Activated T-cell treated with anti-CD3 and anti-CD28 coated beads, Interleukin-2, amount 50 U/mL, for 48 hours (primary cell): ENCODE results near the gene NCBP3.
"Not testable (repeated sequence)": the region's sequence is repeated elsewhere in the genome, so short reads cannot be mapped to it uniquely, and the experiment has no call there.

Experiments
- DNase-seq, 2 experiments: peaks; one replicate each; pipeline ENCODE4 v3.0.0-alpha.2; 2020

NCBP3 gene

GRCh38 chr17:3880983-3881382 is 34.9 kb upstream of the NCBP3 start:
- no peak for DNase-seq

DNA sequence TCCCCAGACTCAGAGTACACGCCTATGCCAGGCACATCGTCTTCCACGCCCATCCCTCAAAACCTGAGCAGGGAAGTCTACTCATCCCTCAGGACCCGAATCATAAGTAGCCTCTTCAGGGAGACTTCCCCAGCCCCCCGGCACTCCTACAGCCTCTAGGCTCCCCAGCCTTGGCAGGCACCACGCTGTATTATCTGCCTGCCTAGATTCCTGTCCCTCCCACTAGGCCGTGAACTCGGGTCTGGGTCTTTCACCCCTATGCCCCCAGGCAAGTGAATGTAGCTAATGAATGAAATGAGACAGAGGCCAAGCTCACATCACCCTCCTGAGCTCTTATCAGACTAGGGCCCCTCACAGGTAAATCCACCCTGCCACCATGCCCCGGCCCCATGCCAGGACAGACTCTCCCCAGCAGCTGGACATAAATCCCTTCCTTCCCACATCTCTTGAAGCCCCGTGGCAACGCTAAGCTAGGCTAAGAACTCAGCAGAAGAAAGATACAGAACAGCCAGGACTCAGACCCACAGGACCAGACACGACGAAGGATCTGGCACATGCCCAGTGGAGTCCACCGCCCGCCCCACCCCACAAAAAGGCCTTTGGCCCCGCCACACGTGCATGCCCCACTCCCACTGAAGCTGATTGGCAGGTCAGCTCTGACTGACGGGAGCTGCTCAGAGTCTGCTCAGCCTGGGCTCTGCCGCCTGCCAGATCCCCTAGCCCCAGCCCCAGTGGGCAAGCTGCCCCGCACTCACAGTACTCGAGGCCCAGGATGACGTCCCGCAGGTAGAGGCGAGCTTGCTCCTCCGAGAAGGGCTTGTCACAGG is 33.8 kb upstream of the NCBP3 start:
- no peak for DNase-seq

- DNase-seq = no peak
Measured at GRCh38 chr17:3879186-3879585, 33.1 kb upstream of the NCBP3 start.

GRCh38 chr17:3877220-3877619 is 31.2 kb upstream of the NCBP3 start:
- no peak for DNase-seq

GRCh38 chr17:3875317-3875716 is 29.3 kb upstream of the NCBP3 start:
- no peak for DNase-seq

DNA sequence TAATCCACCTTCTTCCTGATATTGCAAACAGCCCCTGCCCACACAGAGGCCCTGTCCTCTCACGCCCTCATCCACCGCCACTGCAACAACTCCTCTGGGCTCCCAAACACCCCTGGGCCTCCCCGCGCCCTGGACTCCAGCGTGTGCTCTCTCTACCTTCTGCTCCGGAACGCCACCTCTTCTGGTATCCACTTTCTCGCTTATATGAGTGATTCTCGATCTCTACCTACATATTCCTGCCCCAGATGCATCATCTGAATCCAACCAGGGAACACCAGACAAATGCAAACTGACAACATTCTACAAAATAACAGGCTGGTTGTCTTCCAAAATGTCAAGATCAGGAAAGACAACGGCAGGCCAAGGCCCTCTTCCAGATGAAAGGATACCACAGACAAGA is 27.8 kb upstream of the NCBP3 start:
- no peak for DNase-seq

DNA sequence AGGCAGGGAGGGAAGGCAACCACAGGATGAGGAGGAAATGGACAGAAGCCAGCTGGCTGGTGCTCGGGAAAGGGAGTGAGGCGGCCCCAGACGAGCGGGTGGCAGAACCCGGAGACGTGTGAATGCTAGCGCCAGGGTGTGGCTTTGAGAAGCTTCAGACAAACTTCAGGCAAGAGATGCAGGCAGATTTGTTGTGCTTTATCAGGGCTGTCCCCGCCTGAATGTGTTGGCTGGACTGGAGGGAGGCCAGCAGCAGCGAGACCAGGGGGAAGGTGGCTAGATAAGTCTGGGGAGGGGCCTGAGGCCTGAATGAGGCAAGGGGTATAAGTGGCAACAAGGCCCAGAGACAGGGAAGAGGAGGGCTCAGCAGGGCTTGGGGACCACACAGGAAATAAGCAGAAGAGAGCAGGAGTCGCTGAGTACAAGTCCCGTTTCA is 24.8 kb upstream of the NCBP3 start:
- no peak for DNase-seq

DNA sequence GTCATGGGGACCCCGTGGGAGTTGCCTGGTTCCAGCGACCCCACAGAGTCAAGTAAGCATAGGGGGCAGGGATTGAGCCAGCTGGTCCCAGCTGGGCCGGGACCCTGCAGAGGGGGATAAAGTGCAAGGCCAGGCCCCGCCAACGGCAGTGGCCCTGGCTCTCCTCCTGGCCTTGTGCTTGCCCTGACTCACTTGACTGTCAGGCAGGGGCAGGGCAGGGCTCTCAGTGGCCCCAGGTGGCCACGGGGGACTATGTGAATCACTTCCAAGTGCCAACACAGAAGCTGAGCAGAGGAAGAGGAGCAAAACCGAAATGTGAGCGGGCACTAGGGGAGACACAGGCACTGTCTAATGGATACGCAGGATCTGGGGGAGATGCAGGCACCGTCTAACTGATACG is 21.6 kb upstream of the NCBP3 start:
- DNase-seq = no peak

- no peak for DNase-seq
Measured at GRCh38 chr17:3867106-3867505, 21.1 kb upstream of the NCBP3 start.

- no peak for DNase-seq
Measured at GRCh38 chr17:3866276-3866675, 20.2 kb upstream of the NCBP3 start.

DNA sequence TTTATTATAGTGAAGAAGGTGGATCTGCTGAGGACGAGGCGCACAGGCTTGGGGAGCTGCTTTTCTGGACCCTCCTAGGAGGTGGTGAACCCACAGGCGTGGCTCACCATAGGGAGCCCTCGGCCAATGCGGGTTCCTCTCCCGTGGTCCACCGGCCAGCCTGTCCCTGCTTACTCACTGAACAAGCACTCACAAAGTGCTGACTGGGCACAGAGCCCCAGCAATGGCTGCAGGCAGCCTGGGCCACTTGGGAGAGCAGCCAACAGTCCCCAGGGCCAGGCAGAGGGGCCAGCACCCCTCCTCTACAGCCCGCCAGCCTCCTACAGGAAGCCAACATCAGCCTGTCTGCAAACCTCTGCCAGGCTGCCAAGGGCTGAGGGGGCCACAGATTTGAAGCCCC is 19.1 kb upstream of the NCBP3 start:
- DNase-seq = no peak

- no peak for DNase-seq
Measured at GRCh38 chr17:3864534-3864933, 18.5 kb upstream of the NCBP3 start.

DNA sequence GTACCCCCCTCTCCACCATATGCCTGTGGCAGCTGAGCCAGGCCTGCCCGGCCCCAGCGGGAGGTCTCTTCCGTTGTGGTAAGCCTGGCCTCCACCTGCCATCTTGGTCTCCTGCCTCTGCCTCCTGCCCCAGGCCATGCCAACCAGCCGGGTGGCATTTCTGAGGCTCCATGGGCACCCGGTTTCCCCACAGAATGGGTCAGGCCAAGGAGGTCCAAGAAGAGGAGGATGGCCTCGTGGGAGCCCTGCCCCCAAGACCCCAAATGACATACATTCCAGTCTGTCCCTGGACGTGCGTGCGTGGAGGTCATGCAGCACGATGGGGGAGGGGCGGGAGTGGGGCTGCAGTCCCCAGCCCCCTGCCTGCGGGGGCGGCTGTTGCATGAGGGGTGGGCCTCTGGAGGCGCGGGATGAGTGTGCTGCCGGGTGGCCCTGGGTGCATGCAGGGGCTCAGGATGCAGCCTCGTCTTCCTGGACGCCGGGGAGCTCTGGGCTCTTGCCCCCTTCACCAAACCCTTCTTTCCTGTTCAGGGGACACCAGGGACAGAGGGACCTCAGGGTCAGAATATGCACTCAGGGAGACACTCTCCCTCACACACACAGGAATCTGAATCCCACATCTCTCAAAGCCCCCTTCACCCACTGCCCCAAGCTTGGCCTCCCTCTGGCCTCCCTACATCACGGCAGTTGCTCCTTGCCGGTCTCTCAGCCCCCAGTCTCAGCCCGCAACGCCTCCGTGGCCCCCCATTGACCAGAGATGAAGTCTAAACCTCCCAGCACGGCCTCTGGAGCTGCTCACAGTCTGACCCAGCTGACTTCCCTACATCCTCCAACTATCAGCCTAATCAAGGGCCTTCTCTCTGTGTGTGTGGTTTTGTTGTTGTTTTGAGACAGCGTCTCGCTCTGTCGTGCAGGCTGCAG is 16.0 kb upstream of the NCBP3 start:
- no peak for DNase-seq

GRCh38 chr17:3860939-3861700 is 15.1 kb upstream of the NCBP3 start:
- no peak for DNase-seq

- no peak for DNase-seq
Measured at GRCh38 chr17:3859940-3860339, 13.9 kb upstream of the NCBP3 start.

DNA sequence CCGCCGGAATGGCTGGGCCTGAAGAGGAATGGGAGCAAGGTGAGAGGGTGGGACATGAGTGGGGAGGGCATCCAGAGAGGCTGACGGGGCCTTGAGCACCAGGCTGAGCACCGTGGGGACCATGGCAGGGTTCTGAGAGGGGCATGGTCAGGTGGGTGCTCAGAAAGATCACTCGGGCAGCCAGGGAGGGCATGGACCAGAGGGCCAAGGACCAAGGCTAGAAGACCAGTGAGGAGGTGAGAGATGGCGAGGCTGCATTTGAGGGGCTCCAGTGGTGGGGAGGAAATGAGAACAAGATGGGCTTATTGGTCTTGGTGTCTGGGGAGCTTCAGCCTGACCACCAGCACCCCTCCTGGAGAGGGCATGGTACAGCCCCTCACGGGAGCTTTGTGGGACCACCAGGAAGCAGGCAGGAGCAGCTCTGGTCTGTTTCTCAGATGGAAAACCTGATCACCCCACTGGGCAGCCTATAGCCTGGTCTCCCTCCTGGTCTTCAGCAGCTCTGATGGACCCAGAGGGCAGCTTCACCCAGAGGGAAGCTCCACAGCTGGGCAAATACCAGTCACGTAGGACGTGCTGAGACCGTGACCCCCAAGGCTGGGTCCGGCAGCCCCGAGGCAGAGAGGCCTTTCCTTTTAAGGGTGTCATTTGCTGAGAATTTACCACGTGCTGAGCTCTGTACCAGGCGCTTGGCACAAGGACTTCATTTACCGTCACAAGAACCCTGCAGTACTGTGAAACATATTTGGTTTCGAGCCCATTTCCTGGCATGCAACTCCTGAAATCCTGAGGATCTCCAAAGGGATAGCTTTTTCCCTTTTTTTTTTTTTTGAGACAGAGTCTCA is 11.4 kb upstream of the NCBP3 start:
- no peak for DNase-seq

GRCh38 chr17:3854204-3854603 is 8.2 kb upstream of the NCBP3 start:
- DNase-seq = not testable (repeated sequence)

DNA sequence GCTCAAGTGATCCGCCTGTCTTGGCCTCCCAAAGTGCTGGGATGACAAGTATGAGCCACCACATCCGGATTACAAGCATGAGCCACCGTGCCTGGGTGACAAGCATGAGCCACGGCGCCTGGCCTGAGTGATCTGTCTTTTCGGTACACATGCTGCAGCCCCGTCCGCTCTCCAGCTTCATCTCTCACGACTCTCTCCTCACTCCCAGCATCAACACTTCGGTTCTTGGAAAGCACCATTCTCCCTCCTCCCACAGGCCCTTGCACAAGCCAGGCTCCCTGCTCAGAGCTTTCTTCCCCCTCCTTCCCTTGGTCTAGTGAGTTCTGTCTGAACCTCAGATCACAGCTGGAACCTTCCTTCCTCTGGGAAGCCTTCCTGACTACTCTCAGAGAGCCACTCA is 6.5 kb upstream of the NCBP3 start:
- no peak for DNase-seq

GRCh38 chr17:3851461-3852100 is 5.5 kb upstream of the NCBP3 start:
- no peak for DNase-seq

DNA sequence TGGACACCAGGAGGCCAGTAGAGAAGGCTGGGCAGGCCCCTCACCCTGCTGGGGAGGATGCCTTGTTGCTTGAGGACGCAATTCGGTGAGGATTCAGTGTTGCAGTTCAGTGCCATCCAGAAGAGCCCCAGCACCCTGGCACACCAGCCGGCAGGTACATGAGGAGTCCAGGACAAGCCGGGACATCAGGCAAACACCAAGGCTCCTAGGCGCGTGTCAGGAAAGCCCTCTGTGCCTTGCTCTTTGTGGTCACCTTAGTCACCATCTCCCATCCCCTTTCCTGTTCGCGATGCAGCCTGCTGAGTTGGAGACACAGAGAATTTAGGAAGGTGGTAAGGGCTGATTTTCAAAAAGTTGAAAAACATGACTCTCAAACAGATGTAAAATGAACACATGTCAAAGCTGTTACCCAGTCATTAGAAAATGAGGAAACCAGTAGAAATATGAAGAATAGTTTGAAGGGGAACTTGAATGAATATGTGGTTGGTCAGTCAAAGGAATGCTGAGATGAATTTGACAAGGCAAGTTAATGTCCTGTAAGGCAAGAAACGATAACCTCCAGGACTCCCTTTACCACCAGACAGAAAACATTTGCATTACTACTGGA is 2.3 kb upstream of the NCBP3 start:
- DNase-seq = no peak

DNA sequence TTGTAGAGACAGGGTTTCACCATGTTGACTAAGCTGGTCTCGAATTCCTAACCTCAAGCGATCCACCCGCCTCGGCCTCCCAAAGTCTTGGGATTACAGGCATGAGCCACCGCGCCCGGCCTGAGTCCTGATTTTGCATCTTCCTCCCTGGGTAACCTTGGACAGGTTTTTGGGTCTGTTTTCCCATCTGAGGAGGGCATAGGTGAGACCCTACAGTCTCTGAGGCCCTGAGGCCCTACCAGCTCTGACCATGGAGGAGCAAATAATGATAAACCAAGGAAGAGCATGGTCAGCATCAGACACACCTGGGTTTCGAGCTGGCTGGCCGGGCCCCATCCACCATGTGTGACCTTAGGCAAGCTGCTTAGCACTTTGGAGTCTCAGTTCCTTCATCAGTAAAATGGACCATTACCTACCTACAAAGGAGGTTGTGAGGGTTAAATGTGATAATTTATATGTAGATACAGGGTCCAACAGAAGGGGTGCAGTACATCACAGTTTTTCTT is 1.2 kb upstream of the NCBP3 start:
- DNase-seq = no peak
